ENCODE measurements around the gene SNX24.

DNA sequence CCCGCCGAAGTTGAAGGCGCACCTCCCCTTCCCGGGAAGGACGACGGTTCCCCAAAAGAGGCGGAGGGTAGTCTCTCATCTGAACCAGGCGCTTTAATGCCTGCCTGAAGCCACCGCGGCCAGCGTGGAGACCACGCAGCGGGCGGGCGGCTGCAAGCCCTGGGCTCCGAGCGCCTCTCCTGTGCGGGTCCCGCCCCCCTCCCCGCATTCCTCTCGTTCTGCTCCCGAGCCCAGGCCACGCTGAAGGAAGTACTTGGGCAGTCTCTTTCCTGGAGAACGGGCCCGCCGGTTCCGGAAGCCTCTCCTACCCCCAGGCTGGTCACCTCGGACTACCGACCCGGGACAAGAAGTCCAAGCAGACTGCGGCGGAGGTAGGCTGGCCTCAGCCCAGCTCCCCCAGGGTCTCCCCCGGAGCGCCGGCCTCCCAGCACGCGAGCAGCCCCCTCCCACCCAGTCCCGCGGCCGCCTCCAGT is 190.5 kb downstream of the SNX24 start:
- TF ChIP-seq, protein P1, sequence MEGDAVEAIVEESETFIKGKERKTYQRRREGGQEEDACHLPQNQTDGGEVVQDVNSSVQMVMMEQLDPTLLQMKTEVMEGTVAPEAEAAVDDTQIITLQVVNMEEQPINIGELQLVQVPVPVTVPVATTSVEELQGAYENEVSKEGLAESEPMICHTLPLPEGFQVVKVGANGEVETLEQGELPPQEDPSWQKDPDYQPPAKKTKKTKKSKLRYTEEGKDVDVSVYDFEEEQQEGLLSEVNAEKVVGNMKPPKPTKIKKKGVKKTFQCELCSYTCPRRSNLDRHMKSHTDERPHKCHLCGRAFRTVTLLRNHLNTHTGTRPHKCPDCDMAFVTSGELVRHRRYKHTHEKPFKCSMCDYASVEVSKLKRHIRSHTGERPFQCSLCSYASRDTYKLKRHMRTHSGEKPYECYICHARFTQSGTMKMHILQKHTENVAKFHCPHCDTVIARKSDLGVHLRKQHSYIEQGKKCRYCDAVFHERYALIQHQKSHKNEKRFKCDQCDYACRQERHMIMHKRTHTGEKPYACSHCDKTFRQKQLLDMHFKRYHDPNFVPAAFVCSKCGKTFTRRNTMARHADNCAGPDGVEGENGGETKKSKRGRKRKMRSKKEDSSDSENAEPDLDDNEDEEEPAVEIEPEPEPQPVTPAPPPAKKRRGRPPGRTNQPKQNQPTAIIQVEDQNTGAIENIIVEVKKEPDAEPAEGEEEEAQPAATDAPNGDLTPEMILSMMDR (IDR thresholded peaks at IDR 0.05): no peak
- TF ChIP-seq POLR2A (IDR thresholded peaks at IDR 0.05): no peak
